A549 (cell line): ENCODE data around the gene SVEP1.

Experiments used
- CHD4 ChIP-seq: fragments of 200-600 bp; sonication (generic); IDR thresholded peaks from 2 replicates; pipeline ENCODE4 v1.6.1; 2016; ENCODE audit warnings: antibody characterized with exemption, mild to moderate bottlenecking, borderline replicate concordance
- CTCF ChIP-seq: fragments of >200 bp; sonication (Bioruptor Twin); formaldehyde crosslinking; IDR thresholded peaks from 3 replicates; pipeline ENCODE4 v1.5.1; 2016
- MAZ ChIP-seq: fragments of 150-350 bp; IDR thresholded peaks from 2 replicates; pipeline ENCODE4 v1.6.1; 2014; ENCODE audit warnings: antibody characterized with exemption, low read depth, low read length, borderline replicate concordance
- POLR2A ChIP-seq: IDR thresholded peaks from 2 replicates; pipeline ENCODE4 v1.6.1; 2012; ENCODE audit warnings: mild to moderate bottlenecking, low read length
- RAD21 ChIP-seq, 2 experiments: fragments of >200 bp in 1 of 2; sonication (Bioruptor Twin) in 1 of 2; formaldehyde crosslinking in 1 of 2; IDR thresholded peaks in 1 of 2; conservative IDR thresholded peaks in 1 of 2; 2 replicates in 1 of 2; 3 replicates in 1 of 2; pipeline ENCODE4 v1.6.1; 2012 to 2018; ENCODE audit warnings: inconsistent platforms in 1 of 2
- RCOR1 ChIP-seq: fragments of 150-350 bp; IDR thresholded peaks from 2 replicates; pipeline ENCODE4 v1.6.1; 2014; ENCODE audit warnings: antibody characterized with exemption, low read length, low read depth

- no peak for TF ChIP-seq CTCF
- TF ChIP-seq POLR2A: no peak
- no peak for TF ChIP-seq RAD21 (conservative IDR thresholded peaks at IDR 0.05 in 1 of 2, IDR thresholded peaks at IDR 0.05 in 1 of 2)
- no peak for TF ChIP-seq RCOR1
- no peak for TF ChIP-seq MAZ
- TF ChIP-seq CHD4: no peak
These were observed 13.4 kb downstream of the SVEP1 start for GRCh38 chr9:110566156-110566555.
